GM18861 (cell line): ENCODE results near the gene WDR1.

Experiments
- ATAC-seq: cut with Tn5 transposase; IDR thresholded peaks from one replicate; pipeline ENCODE4 v1.9.1; 2021; ENCODE audit not compliant: unreplicated experiment

The WDR1 gene

DNA sequence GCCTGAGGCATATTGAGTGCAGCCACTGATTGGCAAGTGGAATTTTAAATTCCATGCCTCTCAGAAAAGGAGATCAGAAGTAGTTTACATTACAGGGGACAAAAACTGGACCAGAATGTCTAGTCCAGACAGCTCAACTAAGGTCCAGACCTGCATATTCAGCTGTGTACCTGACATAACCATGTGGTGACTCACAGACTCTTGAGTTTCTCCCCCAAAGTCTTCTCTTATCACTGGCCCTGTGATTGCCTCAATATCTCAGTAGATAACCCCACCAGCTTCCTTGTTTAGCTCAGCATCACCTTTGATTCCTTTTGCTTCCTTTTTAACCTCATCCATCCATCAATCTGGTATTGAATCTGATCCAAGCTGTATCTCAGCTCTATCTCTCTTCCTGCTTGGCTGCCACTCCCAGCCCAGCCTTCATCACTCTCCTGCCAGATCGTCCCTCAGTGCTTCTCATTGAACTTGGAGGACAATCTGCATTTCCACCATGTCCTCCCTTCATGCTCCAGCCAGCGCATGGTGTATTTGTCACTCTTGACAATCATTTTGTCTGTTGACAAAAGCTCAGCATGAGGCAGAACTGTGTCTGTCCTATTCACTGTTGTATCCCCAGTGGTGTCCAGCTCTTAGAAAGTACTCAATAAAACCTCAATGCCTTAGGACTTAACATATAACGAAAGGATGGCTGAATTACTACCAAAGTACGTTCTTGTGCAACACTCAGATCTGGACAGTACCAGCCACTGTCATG is 67.5 kb downstream of the WDR1 start:
- ATAC-seq = no peak

DNA sequence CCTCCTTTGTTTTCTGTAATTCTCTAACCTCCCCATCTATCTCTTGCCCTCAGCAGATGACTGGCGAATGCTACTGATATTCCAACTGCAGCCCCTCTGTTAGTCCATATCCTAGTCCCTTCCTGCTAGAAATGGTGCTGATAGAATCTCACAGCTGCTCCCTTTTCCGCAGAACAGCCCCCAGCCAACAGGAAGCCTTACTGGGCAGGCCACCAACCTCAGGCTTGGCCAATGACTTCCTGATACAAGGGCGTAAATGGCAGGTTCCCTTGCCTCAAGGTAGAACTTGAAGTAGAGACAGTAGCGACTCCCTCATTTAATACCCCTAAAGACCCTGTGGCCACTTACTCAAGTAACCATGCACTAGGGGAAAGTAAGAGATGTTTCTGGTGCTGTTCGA is 68.6 kb downstream of the WDR1 start:
- ATAC-seq = no peak

DNA sequence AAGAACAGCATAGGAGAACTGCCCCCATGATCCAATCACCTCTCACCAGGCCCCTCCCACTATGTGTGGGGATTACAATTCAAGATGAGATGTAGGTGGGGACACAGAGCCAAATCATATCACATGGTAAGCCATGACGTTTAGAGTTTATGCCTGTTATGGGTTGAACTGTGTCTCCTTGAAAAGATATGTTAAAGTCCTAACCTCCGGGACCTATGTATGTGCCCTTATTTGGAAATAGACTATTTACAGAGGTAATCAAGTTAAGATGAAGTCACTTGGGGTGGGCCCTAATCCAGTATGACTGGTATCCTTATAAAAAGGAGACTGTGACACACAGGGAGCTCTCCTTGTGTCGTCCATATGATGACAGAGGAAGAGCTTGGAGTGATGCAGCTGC is 70.1 kb downstream of the WDR1 start:
- no peak for ATAC-seq

DNA sequence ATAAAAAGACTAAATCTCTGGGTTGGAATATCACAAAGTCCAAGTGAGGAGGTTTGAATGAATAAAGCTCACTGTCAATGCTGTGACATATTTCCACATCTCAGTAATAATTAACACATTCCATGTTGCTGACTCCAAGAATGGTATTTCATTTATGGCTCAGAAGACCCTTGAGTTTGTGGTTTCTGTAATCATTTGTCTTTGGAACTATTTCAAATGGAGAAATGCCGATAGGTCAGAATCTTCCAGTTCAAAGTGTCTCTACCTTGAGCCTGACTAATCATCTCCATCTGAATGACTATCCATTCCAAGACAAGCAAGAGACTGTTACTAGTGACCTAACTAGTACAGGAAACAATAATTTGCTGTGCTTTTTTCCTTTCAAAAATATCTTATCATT is 71.1 kb downstream of the WDR1 start:
- ATAC-seq = no peak

DNA sequence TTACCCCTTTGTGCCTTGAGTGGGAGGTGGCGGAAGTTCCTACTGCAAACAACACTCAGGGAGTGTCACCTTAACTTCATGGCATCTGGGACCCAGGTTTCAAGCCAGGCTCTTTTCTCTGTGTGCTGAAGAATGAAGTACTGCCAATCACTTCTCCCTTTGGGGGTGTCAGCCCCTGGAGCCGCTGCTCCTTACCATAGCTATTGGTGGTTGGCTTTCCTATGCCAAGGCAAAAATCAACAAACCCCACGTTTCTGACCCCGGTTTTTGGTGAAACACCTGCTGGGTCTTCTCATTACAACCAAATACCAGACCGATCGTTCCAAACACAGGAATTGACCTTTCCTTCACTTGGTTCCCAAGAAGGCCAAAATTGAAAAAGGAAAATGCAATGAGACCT is 75.6 kb downstream of the WDR1 start:
- no peak for ATAC-seq

DNA sequence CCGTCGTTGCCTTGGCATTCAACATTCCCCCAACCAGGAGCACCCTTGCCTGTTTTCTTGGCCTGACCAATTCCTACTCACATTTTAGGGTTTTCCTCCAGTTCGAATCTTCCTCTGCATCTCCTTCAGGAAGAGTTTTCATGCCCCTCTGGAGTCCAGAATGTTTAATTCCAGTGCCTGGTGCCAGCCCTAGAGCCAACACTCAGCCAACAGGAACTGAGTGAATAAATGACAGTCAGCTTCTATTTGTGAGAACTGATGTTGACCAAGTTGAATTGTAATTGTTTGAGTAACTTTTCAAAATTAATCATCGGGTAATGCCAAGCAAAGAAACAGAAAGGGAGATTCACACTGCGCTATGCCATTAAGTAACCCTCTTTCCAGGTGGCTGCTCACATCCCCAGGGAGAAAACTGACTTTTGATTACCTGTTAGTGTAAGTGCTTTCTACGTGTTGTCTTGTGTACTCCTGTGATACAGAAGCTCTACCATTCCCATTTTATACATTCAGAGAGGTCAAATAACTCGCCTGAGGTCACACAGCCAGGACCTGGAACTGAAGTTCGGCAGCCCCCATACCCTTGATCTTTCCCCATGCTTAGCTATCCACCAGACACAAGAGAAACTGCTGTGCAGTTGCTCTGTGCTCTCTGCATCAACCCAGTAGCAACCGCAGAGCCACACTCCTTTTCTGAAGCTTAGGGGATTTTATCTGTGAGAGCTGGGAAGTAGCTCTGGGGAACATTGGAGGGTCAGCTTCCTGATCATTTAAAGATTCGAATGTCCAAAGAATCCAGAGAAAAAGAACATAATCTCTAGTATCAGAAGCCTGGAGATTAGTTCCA is 76.3 kb downstream of the WDR1 start:
- no peak for ATAC-seq

DNA sequence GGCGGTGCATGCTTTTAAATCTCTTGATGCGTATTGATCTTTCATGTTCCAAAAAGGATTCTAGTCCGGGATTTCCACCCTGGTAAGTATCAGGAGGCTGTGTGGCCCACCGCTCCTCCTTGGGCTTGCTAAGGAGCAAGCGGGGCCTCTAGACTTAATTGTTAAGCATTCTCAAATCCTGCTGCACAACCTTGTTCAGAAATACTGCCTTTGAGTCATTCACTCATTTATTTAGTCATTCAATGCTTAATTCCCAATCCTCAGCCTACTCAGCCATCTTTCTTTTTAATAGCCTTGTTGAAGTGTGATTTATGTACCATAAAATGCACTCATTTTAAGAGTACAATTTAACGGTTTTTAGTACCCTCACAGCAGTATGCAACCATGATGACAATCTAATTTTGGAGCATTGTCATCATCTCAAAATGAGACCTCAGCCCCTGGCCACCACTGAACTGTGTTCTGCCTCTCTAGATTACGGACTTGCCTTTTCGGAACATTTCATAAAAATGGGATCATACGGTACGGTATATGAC is 79.7 kb downstream of the WDR1 start:
- no peak for ATAC-seq

DNA sequence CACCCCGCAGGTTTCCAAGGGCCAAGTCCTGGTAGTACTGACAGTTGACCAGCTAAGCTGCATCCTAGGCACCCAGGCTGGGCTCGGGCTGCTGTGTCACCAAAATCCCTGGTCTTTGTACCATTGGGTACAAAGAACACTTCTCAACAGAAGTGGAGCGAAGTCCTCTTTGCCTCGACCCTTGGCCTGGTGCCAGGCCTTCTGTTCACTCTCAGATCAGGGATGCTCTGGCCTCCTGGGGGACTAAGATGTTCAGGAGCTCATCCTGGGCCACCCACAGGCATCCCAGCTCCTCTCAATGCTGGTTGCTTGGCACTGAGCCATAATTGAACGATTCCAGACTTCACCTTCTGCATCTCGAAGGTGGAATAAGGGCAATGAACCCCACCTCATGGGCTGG is 81.5 kb downstream of the WDR1 start:
- no peak for ATAC-seq

DNA sequence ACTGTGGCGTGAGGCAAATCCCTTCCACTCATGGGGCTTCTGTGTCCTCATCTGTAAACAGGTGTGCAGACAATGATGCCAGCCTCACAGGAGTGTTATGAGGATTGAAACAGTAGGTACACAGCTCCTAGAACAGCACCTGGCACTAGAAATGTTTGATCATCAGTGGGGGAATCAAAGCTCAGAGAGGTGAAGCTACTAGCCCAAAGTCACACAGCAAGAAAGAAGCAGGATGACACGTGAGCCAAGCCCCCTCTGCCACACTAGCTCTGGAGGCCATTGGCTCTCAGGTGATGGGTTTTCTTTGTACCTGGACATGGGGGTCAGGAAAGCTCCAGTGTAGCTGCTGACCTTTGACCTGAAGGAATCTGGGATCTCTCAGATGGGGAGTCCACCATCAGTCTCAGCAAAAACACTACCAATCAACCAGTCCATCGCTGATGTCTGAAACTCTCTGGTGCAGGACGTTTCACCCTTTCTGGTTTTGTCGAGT is 81.9 kb downstream of the WDR1 start:
- ATAC-seq = no peak

DNA sequence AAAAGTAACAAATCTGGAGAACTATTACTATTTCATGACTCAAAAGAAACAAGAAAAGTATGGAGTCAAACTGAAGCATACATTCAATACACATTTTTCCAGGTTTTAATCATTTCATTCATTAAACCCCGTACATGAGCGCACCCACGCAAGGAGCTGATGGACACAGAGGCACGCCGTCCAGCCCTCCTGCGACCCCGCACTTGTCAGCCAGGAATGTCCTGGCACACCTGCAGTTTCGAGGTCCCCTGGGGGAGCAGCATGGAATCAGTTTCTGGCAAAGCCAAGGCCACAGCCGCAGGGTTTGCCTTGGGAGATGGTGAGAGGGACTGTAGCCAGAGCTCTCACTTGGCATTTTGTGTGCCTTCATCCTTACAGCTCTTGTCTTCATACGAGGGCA is 82.5 kb downstream of the WDR1 start:
- no peak for ATAC-seq

DNA sequence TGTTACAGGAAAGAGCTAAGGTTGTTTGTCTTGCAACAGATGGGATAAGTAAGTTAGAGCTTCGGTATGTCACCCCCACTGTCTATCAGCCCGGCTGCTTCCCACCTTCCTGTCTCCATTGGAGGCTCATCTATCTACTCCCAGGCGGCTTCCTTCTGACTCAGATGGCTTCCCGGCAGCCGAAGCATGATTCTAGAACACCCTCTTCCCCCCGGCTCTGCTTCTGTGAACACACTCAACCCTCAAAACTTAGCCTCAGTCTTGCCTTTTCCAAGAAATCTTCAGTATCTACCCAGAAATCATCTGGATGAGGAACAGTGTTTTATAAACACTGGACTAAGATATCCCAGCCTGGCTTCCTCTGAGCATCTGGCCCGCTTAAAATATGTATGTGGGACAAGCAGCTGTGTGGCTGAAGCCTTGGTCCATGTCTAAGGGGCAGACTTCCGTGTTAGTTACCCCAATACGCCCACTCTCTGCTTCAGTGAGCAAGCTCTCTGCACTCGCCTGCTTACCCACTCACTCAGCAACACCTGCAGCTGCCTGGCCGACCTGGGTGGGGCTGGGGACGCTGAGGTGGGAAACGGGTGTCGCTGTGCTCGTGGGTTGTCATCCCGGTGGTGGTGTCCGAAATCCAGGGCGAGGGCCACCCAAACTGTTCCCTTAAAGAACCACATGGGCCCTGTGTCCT is 83.3 kb downstream of the WDR1 start:
- ATAC-seq = no peak

DNA sequence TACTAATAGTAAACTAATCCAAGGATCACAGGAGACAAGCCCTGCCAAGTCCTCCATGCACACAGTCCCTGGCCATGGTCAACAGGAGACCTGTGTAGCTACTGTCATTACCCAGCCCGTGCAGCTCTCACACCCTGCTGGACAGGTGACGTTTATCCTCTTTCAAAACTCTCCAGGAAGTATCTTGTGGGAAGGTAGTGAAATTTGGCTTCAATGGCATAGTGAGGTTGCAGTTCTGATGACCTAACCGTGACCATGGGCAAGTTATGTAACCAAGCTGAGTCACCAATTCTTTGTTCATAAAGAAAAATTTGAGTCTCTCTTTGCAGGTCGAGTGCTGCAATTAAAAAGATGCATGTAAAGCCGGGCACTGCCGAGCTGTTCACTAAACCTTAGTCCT is 84.0 kb downstream of the WDR1 start:
- no peak for ATAC-seq

DNA sequence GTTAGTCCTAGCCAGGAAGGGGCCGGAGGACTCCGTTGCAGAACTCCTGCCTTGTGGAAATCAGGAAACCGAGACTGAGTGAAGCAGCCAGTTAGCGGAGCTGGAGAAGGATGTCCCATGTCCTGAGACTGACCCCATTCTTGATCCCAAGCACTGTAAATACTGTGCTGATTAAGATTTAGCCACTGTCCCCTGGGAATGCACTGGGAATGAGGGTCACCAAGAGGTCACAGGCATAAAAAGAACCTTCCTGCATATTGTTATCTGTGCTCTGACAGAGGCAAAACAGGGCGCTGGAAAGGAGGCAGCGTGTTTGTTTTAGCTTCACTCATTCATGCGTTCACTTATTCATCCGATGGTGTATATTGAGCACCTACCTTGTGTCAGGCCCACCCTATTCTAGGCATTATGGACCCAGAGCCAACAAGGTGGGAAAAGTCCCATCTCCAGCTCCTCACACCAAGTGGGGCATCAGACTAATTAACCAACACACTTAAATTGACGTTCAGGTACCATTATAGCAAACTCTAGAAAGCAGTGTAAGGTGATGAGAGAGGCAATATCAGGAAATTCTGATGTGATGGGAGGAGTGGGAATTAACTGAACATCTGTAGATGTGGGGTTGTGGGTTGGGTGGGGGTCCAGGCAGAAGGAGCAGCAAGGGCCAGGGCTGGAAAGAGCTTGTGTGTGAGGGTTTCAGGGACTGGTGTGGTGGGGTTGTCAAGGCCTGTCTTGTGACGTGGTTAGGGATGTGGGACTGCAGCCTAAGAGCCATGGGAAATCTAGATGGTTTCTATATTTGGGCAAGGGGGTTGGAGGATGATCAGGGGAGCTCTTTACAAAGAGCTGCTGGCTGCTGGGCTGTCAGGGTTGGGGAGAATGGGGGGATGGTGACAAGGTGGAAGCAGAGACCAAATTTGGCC is 84.7 kb downstream of the WDR1 start:
- no peak for ATAC-seq

DNA sequence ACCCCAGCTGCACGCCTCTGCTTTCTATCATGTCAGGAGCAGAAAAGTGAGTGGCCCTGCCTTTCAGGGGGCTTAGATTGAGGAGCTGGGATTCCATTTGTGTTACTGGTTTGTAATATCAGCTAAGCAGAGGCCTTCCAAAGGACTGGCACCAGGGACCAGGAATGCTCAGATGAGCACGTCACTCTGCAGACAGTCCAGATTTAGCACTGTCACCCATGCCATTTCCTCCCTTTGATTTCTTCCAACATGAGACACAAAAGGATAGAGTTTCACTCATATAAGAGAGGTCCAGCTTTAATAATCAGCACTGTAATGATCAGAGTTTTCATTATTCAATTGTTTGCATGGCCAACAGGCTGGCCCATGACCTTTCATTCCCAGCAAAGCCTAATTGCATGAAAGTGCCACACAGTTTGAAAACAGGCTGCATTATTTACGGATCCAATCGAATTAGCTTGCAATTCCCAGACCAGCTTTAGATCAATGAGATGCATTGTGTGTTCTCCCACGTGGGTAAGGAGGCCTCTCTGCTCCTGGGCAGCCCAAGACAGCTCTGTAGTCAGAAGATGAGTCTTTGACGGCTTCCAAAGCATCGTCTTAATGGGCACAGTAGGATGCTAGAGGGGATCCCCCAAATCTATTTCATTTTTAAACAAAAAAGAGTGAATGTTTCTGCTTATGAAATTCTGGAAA is 85.5 kb downstream of the WDR1 start:
- ATAC-seq = no peak

DNA sequence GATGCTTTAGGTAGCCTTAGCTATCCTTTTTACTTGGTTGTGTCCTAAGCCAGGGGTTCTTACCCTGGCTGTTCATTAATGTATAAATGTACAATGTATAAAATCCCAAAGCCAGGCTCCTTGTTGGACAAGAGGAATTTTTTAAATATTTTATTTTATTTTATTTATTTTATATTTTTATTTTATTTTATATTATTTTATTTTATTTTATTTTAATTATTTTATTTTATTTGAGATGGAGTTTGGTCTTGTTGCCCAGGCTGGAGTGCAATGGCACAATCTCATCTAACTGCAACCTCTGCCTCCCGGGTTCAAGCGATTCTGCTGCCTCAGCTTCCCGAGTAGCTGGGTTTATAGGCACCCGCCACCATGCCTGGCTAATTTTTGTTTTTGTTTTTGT is 87.2 kb downstream of the WDR1 start:
- ATAC-seq = no peak

DNA sequence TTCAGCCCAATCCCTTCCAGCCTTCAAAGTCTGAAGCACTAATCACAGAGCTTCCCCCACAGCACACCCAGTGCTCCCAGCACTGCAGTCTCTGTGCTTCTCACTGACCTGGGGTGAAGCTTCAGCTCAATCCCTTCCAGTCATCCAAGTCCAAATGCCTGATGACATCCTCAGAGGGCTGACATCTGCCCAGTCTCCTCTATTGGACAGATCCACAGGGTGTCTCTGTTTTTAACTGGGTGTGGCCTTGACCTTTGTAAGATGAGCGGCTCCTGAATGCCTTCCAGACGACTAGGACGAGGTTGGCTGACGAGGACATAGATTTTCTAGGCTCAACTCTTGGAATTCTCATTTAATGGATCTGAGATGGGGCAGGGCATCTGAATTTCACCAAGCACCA is 87.7 kb downstream of the WDR1 start:
- ATAC-seq = no peak

DNA sequence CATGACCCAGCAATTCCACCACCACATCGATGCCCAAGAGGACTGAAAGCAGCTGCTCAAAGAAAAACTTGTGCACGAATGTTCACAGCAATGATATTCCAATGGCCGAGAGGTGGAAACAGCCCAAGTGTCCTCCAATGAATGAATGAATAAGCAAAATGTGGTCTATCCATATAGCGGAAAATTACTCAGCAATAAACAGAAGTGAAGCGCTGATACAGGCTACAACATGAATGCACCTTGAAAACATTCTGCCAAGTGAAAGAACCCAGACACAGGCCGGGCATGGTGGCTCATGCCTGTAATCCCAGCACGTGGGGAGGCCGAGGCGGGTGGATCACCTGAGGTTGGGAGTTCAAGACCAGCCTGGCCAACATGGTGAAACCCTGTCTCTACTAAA is 90.1 kb downstream of the WDR1 start:
- no peak for ATAC-seq

DNA sequence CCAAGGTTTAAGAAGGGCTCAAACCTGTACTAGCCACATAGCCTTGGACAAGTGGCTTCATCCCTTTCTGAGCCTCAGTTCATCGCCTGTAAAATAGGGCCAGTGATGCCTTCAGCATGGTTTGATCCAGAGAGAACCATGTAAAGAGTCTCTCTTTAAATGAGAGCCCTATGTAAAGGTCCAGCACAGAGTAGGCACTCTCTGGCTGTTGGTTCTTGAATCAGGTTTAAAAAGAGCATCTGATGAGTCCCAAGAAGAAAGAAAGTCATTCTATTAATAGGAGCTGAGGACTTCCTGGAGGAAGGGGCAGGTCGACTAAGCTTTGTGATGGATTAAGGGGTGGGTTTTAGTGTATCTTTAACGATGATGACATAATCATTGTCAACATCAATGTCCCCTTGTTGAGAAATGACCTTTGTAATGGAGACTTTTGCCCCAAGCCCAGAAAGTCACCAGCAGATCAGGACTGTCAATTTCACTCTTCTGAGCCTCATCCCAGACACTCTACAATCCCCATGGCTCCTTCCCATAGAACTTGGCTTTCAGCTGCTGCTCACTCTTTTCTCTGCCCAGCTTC is 91.3 kb downstream of the WDR1 start:
- ATAC-seq = no peak
